Skin epidermis (tissue), 12 donors: ENCODE measurements around the gene SLC8A2.
"Not testable (repeated sequence)": the region's sequence is repeated elsewhere in the genome, so short reads cannot be mapped to it uniquely, and the experiment has no call there.

Experiments
- H3K27ac ChIP-seq, 21 experiments: fragments of 200-600 bp; sonication (generic) in 11 of 21; one replicate each; pipeline ENCODE4 v1.5.0; 2020; ENCODE audit warnings: mild to moderate bottlenecking in 3 of 21, inconsistent platforms in 2 of 21, moderate library complexity in 2 of 21
- H3K4me3 ChIP-seq, 7 experiments: fragments of 200-600 bp; sonication (generic) in 2 of 7; one replicate each; pipeline ENCODE4 v1.5.0; 2020; ENCODE audit warnings: inconsistent platforms in 2 of 7, mild to moderate bottlenecking in 2 of 7, moderate library complexity in 1 of 7

The SLC8A2 gene

GRCh38 chr19:47491358-47492136 lies 19.9 kb upstream of the SLC8A2 start:
- H3K4me3 ChIP-seq: no peak overlapping the region
- H3K27ac ChIP-seq: peak overlapping the region in 1 of 21 experiments; percentile 17

- Histone ChIP-seq H3K4me3 (no peak overlapping the region), H3K27ac (peak overlapping the region in 3 of 21 experiments; percentile 3 to 17 (median 7))
These were observed 19.2 kb upstream of the SLC8A2 start for GRCh38 chr19:47490847-47491246.

GRCh38 chr19:47490031-47490430 lies 18.3 kb upstream of the SLC8A2 start:
- no peak overlapping the region for H3K27ac ChIP-seq
- no peak overlapping the region for H3K4me3 ChIP-seq

- H3K27ac ChIP-seq: no peak overlapping the region
These were observed 17.6 kb upstream of the SLC8A2 start for GRCh38 chr19:47489072-47489914.

GRCh38 chr19:47487551-47488515 lies 16.1 kb upstream of the SLC8A2 start:
- no peak overlapping the region for H3K27ac ChIP-seq
- H3K4me3 ChIP-seq: no peak overlapping the region

More at GRCh38 chr19:47489072-47489914, 17.6 kb upstream of the SLC8A2 start:
- H3K4me3 ChIP-seq: no peak overlapping the region

GRCh38 chr19:47486900-47487299 lies 15.2 kb upstream of the SLC8A2 start:
- Histone ChIP-seq H3K27ac (no peak overlapping the region), H3K4me3 (no peak overlapping the region)

GRCh38 chr19:47486220-47486619 lies 14.5 kb upstream of the SLC8A2 start:
- H3K4me3 ChIP-seq: not testable (repeated sequence)

GRCh38 chr19:47485210-47485609 lies 13.5 kb upstream of the SLC8A2 start:
- H3K27ac ChIP-seq: peak overlapping the region in 8 of 21 experiments; percentile 90 to 99 (median 94)
- H3K4me3 ChIP-seq: no peak overlapping the region

More at GRCh38 chr19:47486220-47486619, 14.5 kb upstream of the SLC8A2 start:
- not testable (repeated sequence) for H3K27ac ChIP-seq

- Histone ChIP-seq H3K27ac (peak within 1 kb of the TSS; percentile 79 to 99 (median 94)), H3K4me3 (peak within 1 kb of the TSS; percentile 45 to 69 (median 53))
These were observed 12.4 kb upstream of the SLC8A2 start, which contains the start of gene KPTN for GRCh38 chr19:47483800-47484690. Gene KPTN (minus strand): TSS chr19:47484219. CDS start chr19:47484160, 59 bp downstream.

GRCh38 chr19:47483200-47483599 lies 11.5 kb upstream of the SLC8A2 start:
- Histone ChIP-seq H3K4me3 (peak overlapping the region in 3 of 7 experiments; percentile 52 to 69 (median 53)), H3K27ac (no peak overlapping the region)

- Histone ChIP-seq H3K4me3 (no peak overlapping the region), H3K27ac (no peak overlapping the region)
These were observed 9.9 kb upstream of the SLC8A2 start for GRCh38 chr19:47481460-47482052.

- Histone ChIP-seq H3K27ac (no peak overlapping the region), H3K4me3 (no peak overlapping the region)
These were observed 9.0 kb upstream of the SLC8A2 start for GRCh38 chr19:47480658-47481057.

GRCh38 chr19:47479701-47480503 lies 8.2 kb upstream of the SLC8A2 start:
- Histone ChIP-seq H3K27ac (no peak overlapping the region), H3K4me3 (no peak overlapping the region)

- Histone ChIP-seq H3K27ac (no peak overlapping the region), H3K4me3 (no peak overlapping the region)
These were observed 4.8 kb upstream of the SLC8A2 start for GRCh38 chr19:47476438-47476972.

GRCh38 chr19:47475465-47475864 lies 3.8 kb upstream of the SLC8A2 start:
- no peak overlapping the region for H3K27ac ChIP-seq
- H3K4me3 ChIP-seq: no peak overlapping the region

- no peak overlapping the region for H3K27ac ChIP-seq
- no peak overlapping the region for H3K4me3 ChIP-seq
These were observed 1.6 kb upstream of the SLC8A2 start for GRCh38 chr19:47473336-47473735.

GRCh38 chr19:47471381-47471732 lies 336 bp downstream of the SLC8A2 start:
- H3K27ac ChIP-seq: no peak overlapping the region
- H3K4me3 ChIP-seq: no peak overlapping the region
